NAMALWA (cell line): ENCODE results near the gene RAP1A.
"Not testable (repeated sequence)": the region's sequence is repeated elsewhere in the genome, so short reads cannot be mapped to it uniquely, and the experiment has no call there.

Source experiments
- DNase-seq: peaks from one replicate; pipeline ENCODE4 v3.0.0-alpha.2; 2015; ENCODE audit warnings: low spot score

Gene RAP1A

DNA sequence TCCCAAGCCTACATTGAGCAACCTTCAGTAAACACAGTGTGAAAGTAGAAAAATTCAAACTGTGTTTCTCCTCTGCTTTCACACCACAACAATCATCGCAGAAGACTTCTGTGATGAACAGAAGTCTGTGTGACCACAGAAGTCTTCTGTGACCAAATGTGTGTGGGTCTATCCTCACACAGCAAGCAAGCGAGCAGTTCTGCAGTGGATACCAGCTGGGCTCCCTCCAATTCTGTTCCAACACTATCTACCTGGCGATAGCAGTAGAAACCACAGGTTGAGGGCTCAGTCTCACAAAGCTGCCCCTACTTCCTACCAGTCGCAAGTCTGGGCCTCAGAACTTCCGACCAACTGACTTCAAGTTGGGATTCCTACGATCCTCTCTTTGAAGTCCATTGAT lies 21.0 kb upstream of the RAP1A start:
- DNase-seq = no peak

DNA sequence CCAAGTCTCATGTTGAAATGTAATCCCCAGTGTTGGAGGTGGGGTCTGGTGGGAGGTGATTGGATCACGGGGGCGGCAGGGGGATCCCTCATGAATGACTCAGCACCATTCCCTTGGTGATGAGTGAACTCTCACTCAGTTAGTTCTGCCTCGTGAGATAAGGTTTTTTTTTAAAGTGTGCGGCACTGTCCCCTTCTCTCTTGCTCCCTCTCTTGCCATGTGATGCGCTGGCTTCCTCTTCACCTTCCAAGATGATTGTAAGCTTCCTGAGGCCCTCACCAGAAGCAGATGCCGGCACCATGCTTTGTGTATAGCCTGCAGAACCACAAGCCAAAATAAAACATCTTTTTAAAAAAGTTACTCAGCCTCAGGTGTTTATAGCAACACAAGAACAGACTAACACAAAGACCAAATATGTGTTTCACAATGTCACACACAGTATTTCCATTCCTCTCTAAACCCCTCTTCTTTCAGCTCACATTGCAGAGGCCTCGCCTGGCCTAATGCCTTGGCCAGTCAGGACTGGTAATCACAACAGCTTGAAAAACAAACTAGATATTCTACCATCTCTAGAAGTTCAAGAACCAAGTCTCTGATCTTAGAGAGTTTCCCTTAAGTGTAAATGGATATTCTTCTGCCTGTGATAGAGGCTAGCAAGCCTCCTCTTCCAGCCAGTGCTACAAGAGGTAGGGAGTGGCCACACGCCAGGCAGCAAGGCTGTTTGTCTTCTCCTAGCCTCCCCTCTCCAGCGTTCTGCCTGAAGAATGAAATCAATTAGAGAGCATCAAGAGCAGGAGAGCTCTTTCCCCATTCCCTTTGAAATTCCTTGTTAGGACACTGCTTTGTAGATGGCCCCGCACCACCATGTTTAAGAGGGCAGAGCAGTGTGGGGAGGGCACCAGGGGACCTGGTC lies 19.6 kb upstream of the RAP1A start:
- no peak for DNase-seq

DNA sequence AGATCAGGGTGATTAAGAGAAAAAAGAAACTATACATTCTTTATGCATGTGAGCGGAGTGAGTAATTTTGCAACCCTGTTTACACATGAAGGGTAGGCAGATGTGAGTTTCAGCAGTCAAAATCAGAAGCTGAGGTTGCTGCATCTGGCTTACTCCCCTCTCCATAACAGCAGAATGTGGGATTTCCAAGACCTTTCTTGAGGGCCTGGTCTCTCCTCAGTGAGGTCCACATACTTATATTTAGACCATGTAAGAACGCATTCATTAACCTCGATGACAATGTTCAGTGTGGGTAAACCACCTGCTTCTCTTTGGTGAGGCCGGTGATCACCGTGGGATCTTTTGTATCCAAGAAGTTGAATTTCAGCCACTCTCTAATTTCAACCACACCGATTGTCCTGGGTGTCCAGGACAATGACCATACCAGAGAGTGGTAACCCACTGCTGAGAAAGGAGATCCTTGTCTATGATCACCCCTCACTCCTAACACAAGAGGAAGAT lies 18.7 kb upstream of the RAP1A start:
- DNase-seq = peak; percentile 41

DNA sequence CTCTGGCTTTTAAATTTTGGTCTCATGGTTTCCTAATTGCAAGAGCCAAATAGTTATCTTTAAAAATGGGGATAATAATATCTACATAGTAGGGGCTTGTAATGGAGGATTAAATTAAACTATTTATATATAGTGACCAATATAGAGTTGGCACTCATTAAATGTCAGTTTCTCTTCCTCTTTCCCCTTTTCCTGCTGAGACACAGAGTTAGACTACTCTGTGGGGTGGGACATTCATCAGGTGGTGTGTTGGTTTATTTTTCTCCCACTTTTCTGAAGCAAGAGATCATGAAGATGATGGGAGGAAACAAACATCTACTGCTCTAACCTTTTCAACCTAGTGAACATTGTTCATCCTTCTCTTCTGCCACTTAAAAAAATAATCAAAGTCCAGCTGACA lies 17.3 kb upstream of the RAP1A start:
- peak; percentile 48 for DNase-seq

DNA sequence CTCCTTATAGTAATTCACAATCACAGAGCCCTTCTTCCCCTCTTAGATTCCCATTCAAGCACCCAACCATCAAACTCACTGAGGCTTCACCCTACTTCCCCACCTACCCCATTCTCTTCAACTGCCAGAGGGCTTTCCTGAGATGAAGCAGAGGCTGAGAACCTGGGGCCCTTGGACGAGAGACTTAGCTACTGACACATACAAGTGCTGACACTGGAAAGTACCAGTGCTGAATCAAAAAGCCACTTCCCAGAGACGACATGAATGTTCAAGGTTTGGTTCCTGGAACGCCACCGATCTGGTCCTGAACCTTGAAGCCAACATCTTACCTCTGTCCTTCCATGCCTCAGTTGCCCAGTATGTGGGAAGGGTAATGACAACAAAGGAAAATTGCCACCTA lies 16.6 kb upstream of the RAP1A start:
- DNase-seq = no peak

DNA sequence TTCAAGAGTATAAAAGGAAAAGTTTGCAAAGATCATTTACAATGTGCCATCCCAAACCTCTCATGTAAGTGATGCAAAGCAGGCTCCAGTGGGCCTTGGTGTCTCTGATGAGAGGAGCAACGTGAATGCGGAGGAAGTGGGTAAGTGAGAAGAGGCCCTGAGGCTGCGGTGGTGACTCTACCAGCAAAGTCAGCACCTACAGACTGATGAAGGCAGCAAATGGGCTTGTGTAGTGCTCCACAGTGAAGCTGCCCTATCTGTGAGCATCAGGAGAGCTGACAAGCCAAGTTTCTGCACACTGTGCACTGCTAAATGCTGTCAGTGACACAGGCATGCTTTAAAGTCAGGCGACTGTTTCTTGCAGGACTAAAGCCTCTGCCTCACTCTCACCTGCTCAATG lies 15.6 kb upstream of the RAP1A start:
- peak; percentile 25 for DNase-seq

DNA sequence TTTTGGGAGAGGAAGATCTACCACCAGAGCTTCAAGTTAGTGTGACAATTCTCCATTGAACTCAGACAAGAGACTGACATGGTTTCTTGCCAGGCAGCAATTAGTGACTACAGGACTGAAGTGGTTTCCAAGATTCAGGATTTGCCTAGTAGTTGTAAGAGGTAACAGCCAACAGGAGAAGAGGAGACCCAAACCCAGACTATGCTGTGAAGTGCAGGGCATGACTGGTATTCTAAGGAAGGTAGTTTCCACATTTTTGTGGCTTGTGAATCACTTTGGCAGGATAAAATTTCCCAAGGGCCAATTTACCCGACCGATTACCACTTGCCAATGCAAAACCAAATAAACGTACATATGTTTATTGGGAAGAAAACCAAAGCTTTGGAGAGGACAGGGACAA lies 14.7 kb upstream of the RAP1A start:
- DNase-seq = no peak

DNA sequence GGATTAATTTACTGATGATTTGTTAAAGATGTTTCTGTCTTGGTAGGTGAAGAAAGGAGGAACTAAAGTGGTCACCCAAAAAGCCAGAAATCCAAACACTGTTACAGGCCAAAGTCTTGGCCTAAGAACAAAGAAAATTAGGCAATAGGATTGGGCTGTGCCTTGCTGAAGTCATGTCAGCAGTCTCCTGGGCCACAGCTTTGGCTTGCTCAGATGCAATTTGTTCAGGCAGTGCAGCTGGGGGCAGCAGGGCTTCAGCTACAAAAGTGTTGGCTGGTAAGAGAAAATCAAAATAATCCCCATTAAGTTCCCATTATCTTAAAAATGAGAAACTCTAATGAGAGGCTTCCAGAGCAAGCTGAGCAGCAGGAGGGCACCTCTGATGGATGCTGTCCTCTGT lies 14.0 kb upstream of the RAP1A start:
- DNase-seq = no peak

DNA sequence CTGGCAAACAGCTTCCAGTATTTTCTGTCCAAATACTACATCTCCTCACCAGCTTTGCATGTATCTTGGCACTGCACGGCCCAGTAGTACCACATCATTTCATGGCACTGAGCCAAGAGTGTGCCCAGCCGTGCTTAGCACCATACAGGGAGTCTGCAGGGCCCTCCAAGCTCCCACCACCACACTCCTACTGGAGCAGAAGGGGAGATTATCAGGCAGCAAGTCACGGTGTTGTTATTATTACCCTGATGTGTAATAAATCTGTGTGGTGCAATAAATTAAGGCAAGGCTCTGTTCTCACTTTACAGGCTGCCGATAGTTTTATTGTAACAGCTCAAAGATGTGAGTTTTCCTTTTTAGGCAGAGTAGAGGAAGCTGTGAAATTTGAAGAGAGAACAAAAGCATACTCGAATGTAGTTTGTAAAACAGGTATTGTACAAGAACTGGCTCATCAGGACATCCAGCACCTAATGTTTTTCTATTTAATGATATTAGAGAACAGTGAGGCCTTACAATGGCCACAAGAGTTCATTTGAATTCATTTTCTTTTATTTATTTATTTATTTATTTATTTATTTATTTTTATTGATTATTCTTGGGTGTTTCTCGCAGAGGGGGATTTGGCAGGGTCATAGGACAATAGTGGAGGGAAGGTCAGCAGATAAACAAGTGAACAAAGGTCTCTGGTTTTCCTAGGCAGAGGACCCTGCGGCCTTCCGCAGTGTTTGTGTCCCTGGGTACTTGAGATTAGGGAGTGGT lies 13.0 kb upstream of the RAP1A start:
- DNase-seq = peak; percentile 24

DNA sequence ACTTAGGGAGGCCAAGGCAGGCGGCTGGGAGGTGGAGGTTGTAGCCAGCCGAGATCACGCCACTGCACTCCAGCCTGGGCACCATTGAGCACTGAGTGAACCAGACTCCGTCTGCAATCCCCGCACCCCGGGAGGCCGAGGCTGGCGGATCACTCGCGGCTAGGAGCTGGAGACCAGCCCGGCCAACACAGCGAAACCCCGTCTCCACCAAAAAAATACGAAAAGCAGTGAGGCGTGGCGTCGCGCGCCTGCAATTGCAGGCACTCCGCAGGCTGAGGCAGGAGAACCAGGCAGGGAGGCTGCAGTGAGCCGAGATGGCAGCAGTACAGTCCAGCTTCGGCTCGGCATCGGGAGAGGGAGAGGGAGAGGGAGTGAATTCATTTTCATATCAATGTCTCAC lies 11.1 kb upstream of the RAP1A start:
- not testable (repeated sequence) for DNase-seq

DNA sequence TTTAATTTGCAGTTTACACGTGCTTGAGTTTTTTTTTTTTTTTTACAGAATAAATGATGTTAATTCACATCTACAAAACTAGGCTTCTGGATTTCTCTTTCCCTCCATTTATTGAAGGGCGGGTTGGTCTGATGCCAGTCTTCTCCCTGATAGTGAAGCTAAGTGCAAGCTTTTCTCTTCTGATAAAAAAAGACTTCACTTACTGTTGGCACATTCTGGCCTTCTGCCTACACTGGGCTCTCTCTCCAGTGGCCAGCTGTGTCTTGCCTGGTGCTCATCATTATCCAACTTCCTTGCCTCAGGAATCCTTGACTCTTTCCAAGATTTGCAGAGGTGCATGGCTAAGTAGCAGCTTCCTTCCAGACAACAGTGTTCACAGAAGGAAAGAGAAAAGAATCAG lies 7.6 kb upstream of the RAP1A start:
- no peak for DNase-seq

DNA sequence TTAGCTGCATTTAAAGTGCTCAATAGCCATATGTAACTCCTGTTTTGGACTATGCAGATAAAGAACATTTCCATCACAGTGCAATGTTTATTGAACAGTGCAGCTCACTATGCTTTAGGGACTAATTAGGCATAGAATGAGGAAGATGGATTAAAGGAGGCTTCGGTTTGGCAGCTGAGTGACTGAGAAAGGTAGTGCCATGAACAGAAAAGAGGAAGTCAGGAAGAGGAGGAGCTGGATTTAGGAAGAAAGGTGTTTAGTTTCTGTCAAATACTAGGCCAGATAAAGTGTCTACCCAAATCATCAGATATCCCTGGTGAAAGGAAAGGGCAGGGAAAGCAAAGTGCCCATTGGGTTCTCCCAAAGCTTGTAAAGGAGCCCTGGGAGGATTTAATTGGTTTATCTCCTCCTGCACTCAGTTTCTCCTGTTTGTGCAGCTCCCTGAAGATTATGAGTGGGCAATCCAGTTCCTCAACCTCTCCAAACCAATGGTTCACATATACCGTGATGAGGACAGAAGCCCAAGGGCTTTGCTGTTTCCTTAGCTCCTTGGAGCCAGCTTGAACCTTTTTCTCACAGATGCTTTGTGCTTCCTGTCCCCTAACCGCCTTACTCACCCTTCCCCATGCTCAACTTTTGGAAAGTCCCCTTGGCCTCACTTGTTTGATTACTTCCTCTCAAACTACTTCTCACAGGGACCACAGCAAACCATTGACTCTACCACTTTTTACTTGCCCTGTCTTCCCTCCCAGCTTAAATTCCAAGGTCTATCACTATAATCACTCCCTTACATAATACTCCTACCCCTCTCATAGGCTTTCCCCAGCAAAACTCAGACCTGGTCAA lies 3.5 kb upstream of the RAP1A start:
- DNase-seq = peak; percentile 74

DNA sequence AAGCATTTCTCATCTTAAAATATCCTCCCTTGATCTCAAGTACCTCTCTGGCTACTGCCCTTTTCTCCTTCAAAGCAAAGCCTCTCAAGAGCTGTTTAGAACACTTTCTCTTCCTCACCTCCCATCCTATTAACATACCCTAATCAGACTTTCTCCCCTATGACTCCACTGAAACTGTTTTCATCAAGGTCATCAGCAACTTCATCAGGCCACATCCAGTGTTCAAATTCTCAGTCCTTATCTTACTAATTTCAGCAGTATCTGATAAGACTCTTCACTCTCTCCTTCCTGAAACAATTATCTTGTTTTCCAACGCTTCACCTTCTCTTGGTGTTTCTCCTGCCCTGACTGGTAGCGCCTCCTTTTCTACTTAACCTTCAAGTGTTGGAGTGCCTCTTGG lies 1.5 kb upstream of the RAP1A start:
- DNase-seq = no peak

DNA sequence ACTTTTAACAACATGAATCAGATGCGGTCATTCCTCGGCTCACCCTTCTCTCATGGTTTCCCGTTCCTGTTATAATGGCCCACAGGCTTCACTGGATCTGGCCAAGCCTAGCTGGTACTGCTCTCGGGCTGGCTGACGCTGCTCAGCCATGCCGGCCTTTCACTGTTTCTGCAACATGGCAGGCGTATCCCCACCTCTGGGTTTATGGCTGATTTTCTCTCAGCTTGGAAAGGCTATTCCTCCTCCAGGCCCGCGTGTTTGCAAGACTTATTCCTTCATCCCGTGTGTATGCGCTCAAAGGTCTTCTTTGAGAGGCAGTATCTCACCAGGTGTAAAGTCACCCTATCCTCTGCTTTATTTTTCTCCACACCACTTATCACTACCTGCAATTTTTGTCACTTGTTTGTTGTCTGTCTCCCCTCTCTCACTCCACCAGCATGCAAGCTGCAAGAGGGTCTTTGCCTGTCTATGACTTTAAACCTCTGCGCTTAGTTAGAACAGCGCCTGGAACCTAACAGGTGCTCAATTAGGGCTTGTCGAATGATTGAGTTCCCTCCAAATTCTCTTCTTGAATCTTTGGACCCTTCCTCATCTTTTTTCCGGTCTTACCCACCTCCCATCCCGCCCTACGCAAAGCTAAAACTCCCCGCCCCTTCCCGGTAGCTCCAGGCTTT lies 491 bp upstream of the RAP1A start:
- no peak for DNase-seq

DNA sequence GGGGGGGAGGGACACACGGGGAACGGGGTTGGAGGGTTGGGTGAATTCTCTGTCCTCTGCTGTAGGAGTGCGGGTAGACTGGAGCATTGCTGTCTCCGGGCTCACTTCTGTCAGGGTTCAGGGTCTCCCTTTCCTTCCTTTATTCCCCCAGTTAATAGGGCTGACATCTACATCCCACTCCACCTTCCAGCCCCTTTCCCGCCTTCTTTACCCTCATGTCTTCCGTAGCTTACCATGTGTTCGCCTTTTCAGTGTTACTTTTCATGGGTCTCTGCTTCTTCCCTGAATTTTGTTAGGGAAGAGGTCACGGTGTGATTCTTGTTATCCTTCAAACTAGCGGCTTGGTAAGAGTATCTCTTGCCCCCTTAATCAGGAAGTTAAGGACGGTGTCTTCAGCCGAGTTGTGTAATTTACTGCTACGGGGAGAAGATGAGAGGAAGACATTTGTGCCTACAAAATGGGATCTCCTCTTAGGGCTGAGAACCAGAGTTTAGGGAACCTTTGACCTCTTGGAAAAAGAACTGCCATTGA lies 917 bp downstream of the RAP1A start:
- peak; percentile 66 for DNase-seq

DNA sequence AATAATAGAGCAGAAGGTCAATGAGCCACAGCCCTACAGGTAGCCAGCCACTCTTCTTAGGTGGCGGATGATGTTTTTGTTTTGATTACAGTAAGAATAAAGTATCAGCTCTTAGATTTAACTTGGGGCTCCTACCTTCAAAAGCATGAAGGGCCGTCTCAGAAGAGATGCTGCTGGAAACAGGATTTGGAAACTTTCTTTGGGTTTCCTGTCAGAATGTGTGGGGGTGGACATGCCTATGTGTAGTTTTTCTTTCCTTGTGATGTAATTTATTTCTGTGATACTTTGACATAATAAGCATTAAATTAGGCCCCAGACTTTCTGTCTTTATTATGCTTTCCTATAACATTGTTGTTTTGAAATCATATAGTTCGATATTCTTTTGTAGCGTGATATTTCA lies 1.5 kb downstream of the RAP1A start:
- peak; percentile 42 for DNase-seq

DNA sequence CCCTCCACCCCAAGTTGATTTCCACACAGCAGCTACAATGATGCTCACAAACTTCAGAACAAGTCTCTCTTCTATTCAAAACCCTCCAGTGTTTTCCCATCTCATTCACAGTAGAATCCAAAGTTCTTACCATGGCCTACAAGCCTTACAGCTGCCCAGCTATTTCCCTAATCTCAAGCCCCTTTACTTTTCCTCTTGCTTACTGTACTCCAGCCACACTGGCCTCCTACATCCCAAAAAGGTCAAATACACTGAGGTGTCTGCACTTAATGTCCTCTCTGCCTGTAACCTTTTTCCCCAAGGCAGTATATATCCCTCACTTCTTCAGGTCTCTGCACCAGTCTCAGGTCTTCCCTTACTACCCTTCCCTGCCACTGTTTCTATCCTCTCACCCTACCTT lies 2.6 kb downstream of the RAP1A start:
- DNase-seq = no peak

DNA sequence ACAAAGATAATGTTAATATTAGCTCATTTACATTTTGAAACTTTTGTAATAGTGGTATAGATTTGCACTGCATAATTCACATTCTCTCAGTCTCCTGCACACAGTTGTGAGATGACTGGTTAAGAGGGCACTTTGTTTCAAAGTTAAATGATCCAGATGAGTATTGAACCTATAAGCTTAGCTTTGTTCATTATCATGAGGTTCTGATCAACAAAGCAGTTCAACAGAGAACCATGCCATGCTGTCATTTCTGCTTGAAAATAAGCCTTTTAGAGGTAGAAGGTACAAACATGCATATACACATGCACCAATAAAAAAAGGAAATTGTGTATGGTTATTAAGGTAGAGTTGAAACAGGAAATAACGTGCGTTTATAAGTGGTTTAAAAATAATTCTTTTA lies 4.8 kb downstream of the RAP1A start:
- DNase-seq = peak; percentile 59

DNA sequence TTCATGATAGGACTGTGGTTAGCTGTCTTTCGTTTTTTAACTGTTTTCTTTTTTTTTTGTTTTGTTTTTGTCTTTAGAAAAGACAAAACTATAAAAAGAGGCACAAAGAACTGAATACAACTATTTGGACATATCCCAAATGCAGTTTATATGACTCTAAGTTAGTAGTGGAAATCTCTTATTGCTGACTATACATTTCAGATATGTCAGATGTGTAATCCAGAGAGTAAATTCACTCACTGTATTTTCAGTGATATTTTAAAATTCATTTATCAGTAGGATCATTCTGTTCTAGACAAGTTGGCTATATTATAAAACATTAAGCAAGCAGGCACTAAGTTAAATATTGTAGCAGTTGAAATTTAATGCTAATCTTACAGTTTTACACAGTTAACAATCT lies 5.7 kb downstream of the RAP1A start:
- no peak for DNase-seq

DNA sequence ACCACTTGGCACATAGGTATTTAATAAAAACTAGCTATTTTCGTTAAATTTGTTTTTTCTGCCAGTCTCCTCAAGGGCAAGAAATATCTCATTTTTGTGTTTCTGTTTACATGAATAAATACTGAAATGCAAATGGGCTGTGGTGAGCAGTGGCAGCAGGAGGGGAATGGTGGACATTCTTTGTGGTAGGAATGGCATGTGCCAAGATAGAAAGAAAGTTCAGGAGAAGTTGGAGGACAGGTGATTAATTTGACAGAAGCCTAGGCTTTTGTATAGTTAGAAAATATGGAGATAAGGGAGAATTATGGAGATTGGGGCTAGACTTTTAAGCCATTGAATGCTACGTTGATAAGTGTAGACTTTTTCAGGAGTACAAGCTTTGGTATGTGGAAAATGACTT lies 8.6 kb downstream of the RAP1A start:
- DNase-seq = peak; percentile 35

DNA sequence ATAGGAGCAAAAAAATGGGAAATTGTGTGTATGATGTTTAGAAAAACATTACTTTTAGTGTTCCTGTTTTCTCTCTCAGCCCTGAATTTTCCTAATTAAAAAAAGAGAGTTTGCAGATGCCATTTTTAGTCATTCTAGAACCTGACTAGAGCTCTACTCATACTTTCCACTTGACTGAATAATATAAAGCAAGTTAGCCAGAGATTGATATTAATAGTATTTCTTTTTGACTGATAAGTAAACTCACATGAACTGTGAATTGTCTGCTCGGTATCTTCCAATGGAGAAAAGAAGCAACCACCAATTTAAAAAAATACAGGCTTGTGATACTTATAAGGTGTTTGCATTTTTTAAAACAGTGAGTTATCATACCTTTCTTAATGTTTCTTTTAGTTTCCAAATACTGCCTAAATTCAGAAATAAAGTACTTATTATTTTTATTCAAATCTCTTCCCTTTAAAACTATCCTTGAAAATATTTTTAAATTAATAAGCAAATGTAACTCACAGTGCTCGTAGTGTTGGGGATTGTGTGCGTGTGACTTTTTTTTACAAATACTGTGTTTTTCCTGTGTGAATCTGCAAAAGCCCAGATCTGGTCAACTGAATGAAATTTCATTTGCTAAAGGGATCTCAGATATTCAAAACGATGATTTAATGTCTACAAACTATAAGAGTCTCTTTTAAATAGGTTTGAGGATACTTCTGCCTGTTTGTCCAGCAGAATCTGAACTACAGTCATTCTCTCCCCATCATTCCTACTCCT lies 9.8 kb downstream of the RAP1A start:
- peak; percentile 42 for DNase-seq
